Osteoblast (primary cell): ENCODE data around the gene ALCAM. TPM values are rescaled to one million over a fixed set of nuclear protein-coding genes. Genes with fewer than 3 reads are reported as not detected.

Experiments
- DNase-seq: peaks from one replicate; pipeline ENCODE4 v3.0.0; 2011; ENCODE audit warnings: low spot score, mixed read lengths; ENCODE audit not compliant: insufficient read length; ENCODE audit errors: missing footprints
- H2AFZ ChIP-seq: 2 replicates; pipeline ENCODE4 v1.6.0; 2011; ENCODE audit warnings: mild to moderate bottlenecking, low read length
- H3K27ac ChIP-seq: 2 replicates; pipeline ENCODE4 v1.5.1; 2011; ENCODE audit warnings: mild to moderate bottlenecking, low read depth, low read length, moderate library complexity
- H3K27me3 ChIP-seq: 2 replicates; pipeline ENCODE4 v1.6.0; 2012; ENCODE audit warnings: mild to moderate bottlenecking, control low read depth, inconsistent platforms, low read length, moderate library complexity; ENCODE audit not compliant: insufficient read depth
- H3K36me3 ChIP-seq: 2 replicates; pipeline ENCODE4 v1.5.1; 2011; ENCODE audit warnings: mild to moderate bottlenecking, low read length, control low read depth, moderate library complexity; ENCODE audit not compliant: insufficient read depth
- H3K4me1 ChIP-seq: 2 replicates; pipeline ENCODE4 v1.5.1; 2011; ENCODE audit warnings: mild to moderate bottlenecking, low read length, control low read depth, moderate library complexity; ENCODE audit not compliant: insufficient read depth
- H3K4me2 ChIP-seq: 2 replicates; pipeline ENCODE4 v1.6.0; 2011; ENCODE audit warnings: mild to moderate bottlenecking, low read length; ENCODE audit not compliant: insufficient read depth
- H3K4me3 ChIP-seq: fragments of 200-600 bp; sonication (generic); 3 replicates; pipeline ENCODE4 v1.5.1; 2012; ENCODE audit warnings: mild to moderate bottlenecking, low read length, inconsistent platforms; ENCODE audit not compliant: insufficient read depth
- H3K79me2 ChIP-seq: 2 replicates; pipeline ENCODE4 v1.6.0; 2012; ENCODE audit warnings: mild to moderate bottlenecking, low read length, control low read depth, inconsistent platforms; ENCODE audit not compliant: insufficient read depth
- H3K9me3 ChIP-seq: 2 replicates; pipeline ENCODE4 v1.5.1; 2011; ENCODE audit warnings: low read depth, low read length, control low read depth
- H4K20me1 ChIP-seq: 2 replicates; pipeline ENCODE4 v1.6.0; 2012; ENCODE audit warnings: mild to moderate bottlenecking, low read length, control low read depth; ENCODE audit not compliant: insufficient read depth
- CTCF ChIP-seq: IDR thresholded peaks from 2 replicates; pipeline ENCODE4 v1.5.1; 2011; ENCODE audit warnings: mild to moderate bottlenecking, low read depth, low read length, moderate library complexity; ENCODE audit errors: extremely low read depth
- total RNA-seq: library from RNA; depleted of rRNA; stranded (reverse); fragments of >200 nt; gene quantifications from 2 replicates; pipeline ENCODE4 v1.2.3, GENCODE V29; 2012

ALCAM gene
- total RNA-seq, 1 donor, result 178 TPM

DNA sequence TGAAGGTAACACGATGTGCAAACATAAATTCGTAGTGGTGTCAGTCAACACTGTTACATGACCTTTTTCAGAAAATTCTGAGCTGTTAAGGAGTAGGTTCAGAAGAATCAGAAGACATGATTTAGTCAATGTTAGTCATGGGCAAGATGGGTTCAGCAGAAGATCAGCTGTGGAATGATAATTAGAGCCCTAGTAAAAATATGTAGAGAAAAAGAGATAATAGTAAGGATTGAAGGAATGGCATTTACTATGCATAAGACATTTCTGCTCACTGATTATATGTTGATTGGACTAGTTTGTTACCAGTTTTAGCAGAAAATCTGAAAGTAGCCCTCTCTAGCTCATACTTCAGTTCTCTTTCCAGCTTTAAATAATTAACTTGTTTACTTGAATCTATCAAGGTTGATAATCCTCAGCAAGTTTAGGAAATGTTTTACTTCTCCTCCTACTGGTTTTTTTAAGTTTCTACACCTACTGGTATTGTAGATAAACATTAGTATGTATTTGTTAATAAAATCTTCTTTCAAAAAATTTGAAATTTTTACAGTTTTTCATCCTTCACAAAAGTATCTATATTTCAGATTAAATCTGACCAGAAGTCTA, 98.6 kb downstream of the ALCAM start:
- H3K36me3 ChIP-seq, result no peaks in the 10 kb centered on the region
- peaks cover 17% of the 10 kb centered on the region for H3K4me1 ChIP-seq
- no peak for DNase-seq
- H2AFZ ChIP-seq, result no peak overlapping the region
- TF ChIP-seq CTCF, result no peak
- no peaks in the 10 kb centered on the region for H4K20me1 ChIP-seq
- H3K27ac ChIP-seq, result no peak overlapping the region
- H3K79me2 ChIP-seq, result peaks cover 93% of the 10 kb centered on the region
- no peak overlapping the region for H3K4me2 ChIP-seq
- no peaks in the 10 kb centered on the region for H3K27me3 ChIP-seq
- H3K4me3 ChIP-seq, result no peak overlapping the region
- H3K9me3 ChIP-seq, result no peaks in the 10 kb centered on the region

DNA sequence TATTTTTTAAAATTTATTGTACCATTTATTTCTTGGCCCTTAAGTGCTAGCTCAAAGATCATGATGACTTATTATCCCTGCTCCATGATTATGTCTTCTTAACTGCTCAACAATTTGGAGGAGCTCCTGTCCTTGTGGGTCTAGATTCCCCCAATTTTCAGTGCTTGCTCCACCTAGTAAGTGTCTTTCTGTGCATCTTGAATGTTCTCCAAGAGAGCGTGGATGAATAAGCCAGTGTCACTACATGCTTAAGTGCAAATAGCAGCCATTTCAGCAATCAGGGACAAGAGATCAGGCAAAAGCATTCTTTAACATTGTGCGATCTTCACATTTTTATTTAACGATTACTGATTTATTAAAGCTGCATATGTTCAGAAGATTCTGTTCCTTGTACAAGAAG, 99.4 kb downstream of the ALCAM start:
- DNase-seq, result no peak
- TF ChIP-seq CTCF, result no peak
- peak overlapping the region; percentile 19 for H3K27ac ChIP-seq
- H3K4me1 ChIP-seq, result peaks cover 14% of the 10 kb centered on the region
- H3K27me3 ChIP-seq, result no peaks in the 10 kb centered on the region
- no peaks in the 10 kb centered on the region for H3K36me3 ChIP-seq
- no peak overlapping the region for H3K4me3 ChIP-seq
- H3K4me2 ChIP-seq, result no peak overlapping the region
- no peak overlapping the region for H2AFZ ChIP-seq
- H3K79me2 ChIP-seq, result peaks cover 93% of the 10 kb centered on the region
- no peaks in the 10 kb centered on the region for H3K9me3 ChIP-seq
- no peaks in the 10 kb centered on the region for H4K20me1 ChIP-seq

DNA sequence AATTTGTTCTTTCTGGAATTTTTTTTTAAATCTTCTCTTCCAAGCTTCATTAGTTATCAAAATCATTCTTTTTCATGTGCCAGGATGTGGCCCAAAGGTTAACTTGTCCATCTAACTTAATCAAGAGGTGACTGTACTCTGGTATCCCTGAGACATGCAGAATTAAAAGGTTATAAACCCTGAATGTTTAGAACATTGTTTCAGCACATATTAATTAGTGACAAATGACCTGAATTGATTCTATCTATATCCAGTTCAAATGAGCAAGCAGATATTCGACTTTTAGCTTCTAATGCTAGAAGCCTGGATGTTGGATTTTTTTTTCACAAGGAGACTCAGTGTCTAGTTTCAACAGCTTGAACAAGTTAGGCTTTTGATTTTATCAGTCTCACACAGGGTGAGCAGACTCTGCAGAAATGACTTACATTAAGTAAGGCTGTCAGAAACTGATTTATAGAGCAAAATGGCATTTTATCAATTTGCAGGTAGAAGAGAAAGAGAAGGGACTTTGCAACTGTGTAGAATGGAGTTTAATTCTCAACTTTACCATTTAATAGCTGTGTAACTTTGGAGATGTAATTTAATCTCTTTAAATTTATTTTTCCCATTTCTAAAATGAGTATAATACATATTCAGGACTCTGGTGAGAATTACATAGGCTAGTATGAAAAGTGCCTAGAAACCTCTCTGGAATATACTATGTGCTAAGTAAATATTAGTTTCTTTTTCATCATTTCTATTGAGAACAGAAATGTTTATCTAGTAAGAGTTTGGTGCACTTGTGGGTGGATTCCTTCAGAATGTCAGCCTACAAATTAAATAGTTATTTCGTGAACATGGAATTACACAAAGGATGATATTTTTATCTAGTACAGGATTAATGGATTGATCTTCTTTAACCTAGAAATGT, 100.0 kb downstream of the ALCAM start:
- Histone ChIP-seq H4K20me1 (no peaks in the 10 kb centered on the region), H3K4me1 (peaks cover 14% of the 10 kb centered on the region), H2AFZ (no peak overlapping the region), H3K27ac (no peak overlapping the region), H3K4me2 (no peak overlapping the region), H3K27me3 (no peaks in the 10 kb centered on the region), H3K36me3 (no peaks in the 10 kb centered on the region), H3K4me3 (no peak overlapping the region), H3K79me2 (peaks cover 92% of the 10 kb centered on the region), H3K9me3 (no peaks in the 10 kb centered on the region)
- TF ChIP-seq CTCF, result no peak
- no peak for DNase-seq

DNA sequence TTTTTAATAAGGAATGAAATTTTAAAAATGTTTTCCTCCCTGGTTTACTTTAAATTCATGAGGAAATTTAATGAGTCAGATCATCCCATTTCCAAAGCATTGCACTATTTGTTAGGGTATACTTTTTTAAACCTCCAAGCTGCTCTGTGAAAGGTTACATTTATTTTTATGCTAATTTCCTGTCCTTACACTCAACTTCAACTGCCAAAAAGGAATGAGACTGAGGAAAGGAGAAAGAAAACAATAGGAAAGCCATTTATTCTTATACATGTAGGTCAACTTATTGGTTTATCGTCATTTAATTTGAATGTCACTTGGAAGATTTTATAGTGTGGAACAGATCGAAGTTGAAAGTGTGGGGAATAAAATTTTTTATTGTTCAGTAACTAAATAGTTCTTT, 104.1 kb downstream of the ALCAM start:
- no peak for DNase-seq
- H3K79me2 ChIP-seq, result peaks cover 92% of the 10 kb centered on the region
- peaks cover 4% of the 10 kb centered on the region for H4K20me1 ChIP-seq
- H3K4me1 ChIP-seq, result peaks cover 24% of the 10 kb centered on the region
- H3K4me2 ChIP-seq, result no peak overlapping the region
- no peaks in the 10 kb centered on the region for H3K27me3 ChIP-seq
- no peaks in the 10 kb centered on the region for H3K36me3 ChIP-seq
- H2AFZ ChIP-seq, result no peak overlapping the region
- H3K27ac ChIP-seq, result no peak overlapping the region
- no peak for TF ChIP-seq CTCF
- H3K9me3 ChIP-seq, result no peaks in the 10 kb centered on the region
- H3K4me3 ChIP-seq, result no peak overlapping the region
